H1 (cell line): ENCODE results near the gene ABCD1. TPM values are rescaled to one million over a fixed set of nuclear protein-coding genes. Genes with fewer than 3 reads are reported as not detected.

Source experiments
- CTCF ChIA-PET: fragments of 300-600 bp; sonication (Branson Sonifier 250); formaldehyde crosslinking; loops from one replicate; lab custom pipeline; 2021; ENCODE audit not compliant: partially characterized antibody; lab: Charles Lee
- POLR2A ChIA-PET: fragments of 300-600 bp; sonication (Branson Sonifier 250); formaldehyde crosslinking; loops from one replicate; lab custom pipeline; 2021; ENCODE audit warnings: inconsistent platforms; ENCODE audit not compliant: partially characterized antibody; lab: Charles Lee
- DNase-seq, 2 experiments: peaks; one replicate each; pipeline versions ENCODE4 v3.0.0 to v3.0.0-alpha.2; 2010 to 2022; ENCODE audit warnings: low spot score in 2 of 2, low read depth in 1 of 2, mixed read lengths in 1 of 2
- FAIRE-seq: peaks from 2 replicates; lab custom pipeline; 2011; peaks lifted over from hg19 to GRCh38; lab: Jason Lieb, UNC
- H2AFZ ChIP-seq: 2 replicates; pipeline ENCODE4 v1.8.1; 2012; ENCODE audit warnings: low read length, inconsistent platforms
- H2AK5ac ChIP-seq: 2 replicates; pipeline ENCODE4 v1.6.1; 2013; ENCODE audit warnings: low read depth, low read length
- H2BK120ac ChIP-seq: replicated peaks from 2 replicates; pipeline ENCODE3; 2013; ENCODE audit warnings: low read depth, low read length, inconsistent platforms
- H2BK12ac ChIP-seq: 2 replicates; pipeline ENCODE4 v1.6.1; 2013; ENCODE audit warnings: low read depth, low read length
- H2BK15ac ChIP-seq: 2 replicates; pipeline ENCODE4 v1.6.1; 2013; ENCODE audit warnings: low read length
- H2BK20ac ChIP-seq: 2 replicates; pipeline ENCODE4 v1.6.1; 2013; ENCODE audit warnings: low read length
- H2BK5ac ChIP-seq: 2 replicates; pipeline ENCODE4 v1.6.1; 2013; ENCODE audit warnings: low read depth, low read length
- H3K14ac ChIP-seq: 2 replicates; pipeline ENCODE4 v1.6.1; 2013; ENCODE audit warnings: inconsistent platforms; ENCODE audit not compliant: insufficient read length
- H3K18ac ChIP-seq: 2 replicates; pipeline ENCODE4 v1.6.1; 2013; ENCODE audit warnings: low read length; ENCODE audit errors: extremely low read depth
- H3K23ac ChIP-seq: 2 replicates; pipeline ENCODE4 v1.6.1; 2013; ENCODE audit warnings: inconsistent platforms; ENCODE audit not compliant: insufficient read length
- H3K23me2 ChIP-seq: 2 replicates; pipeline ENCODE4 v1.6.1; 2013; ENCODE audit warnings: low read depth, low read length
- H3K27ac ChIP-seq: 2 replicates; pipeline ENCODE4 v1.6.1; 2011; ENCODE audit warnings: low read depth, low read length, inconsistent platforms
- H3K27me3 ChIP-seq, 4 experiments: replicated peaks in 1 of 4; 1 replicate in 1 of 4; 2 replicates in 3 of 4; pipeline versions ENCODE4 v1.6.1 to v1.8.1; 2011 to 2013; ENCODE audit warnings: low read length in 3 of 4, mild to moderate bottlenecking in 3 of 4, inconsistent platforms in 2 of 4, mixed read lengths in 2 of 4, moderate library complexity in 1 of 4; ENCODE audit not compliant: control insufficient read depth in 3 of 4, insufficient read depth in 3 of 4; ENCODE audit errors: extremely low read depth in 1 of 4
- H3K36me3 ChIP-seq, 4 experiments: 2 replicates each; pipeline versions ENCODE4 v1.6.1 to v1.8.1; 2011 to 2013; ENCODE audit warnings: mild to moderate bottlenecking in 4 of 4, low read length in 3 of 4, moderate library complexity in 2 of 4, control low read depth in 1 of 4, inconsistent platforms in 1 of 4; ENCODE audit not compliant: insufficient read depth in 4 of 4, control insufficient read depth in 2 of 4
- H3K4ac ChIP-seq: replicated peaks from 2 replicates; pipeline ENCODE3; 2013; ENCODE audit warnings: low read length, low read depth, mixed read lengths, inconsistent platforms; ENCODE audit not compliant: insufficient read length
- H3K4me1 ChIP-seq, 4 experiments: replicated peaks in 1 of 4; 1 replicate in 1 of 4; 2 replicates in 3 of 4; pipeline versions ENCODE4 v1.6.1 to v1.8.1; 2011 to 2013; ENCODE audit warnings: low read length in 3 of 4, inconsistent platforms in 2 of 4, mixed read lengths in 1 of 4; ENCODE audit not compliant: insufficient read depth in 4 of 4, control insufficient read depth in 3 of 4
- H3K4me2 ChIP-seq, 2 experiments: 2 replicates each; pipeline versions ENCODE4 v1.6.1 to v1.8.1; 2011 to 2013; ENCODE audit warnings: low read depth in 2 of 2, low read length in 2 of 2, control low read depth in 1 of 2, inconsistent platforms in 1 of 2, mild to moderate bottlenecking in 1 of 2; ENCODE audit not compliant: insufficient read depth in 1 of 2
- H3K4me3 ChIP-seq, 4 experiments: fragments of 200-600, 300-600 bp in 1 of 4; sonication (generic), shearing (Covaris generic), sonication (Bioruptor Twin) in 1 of 4; 2 replicates each; pipeline versions ENCODE4 v1.5.1 to v1.8.1; 2011 to 2016; ENCODE audit warnings: low read length in 4 of 4, low read depth in 3 of 4, control low read depth in 2 of 4, inconsistent platforms in 2 of 4, mild to moderate bottlenecking in 2 of 4, mixed read lengths in 1 of 4, moderate library complexity in 1 of 4; ENCODE audit not compliant: insufficient read depth in 2 of 4; ENCODE audit errors: extremely low read depth in 1 of 4
- H3K56ac ChIP-seq: replicated peaks from 2 replicates; pipeline ENCODE3; 2013; ENCODE audit warnings: low read depth, mild to moderate bottlenecking, mixed read lengths, low read length, inconsistent platforms; ENCODE audit not compliant: insufficient read length
- H3K79me1 ChIP-seq: 2 replicates; pipeline ENCODE4 v1.6.1; 2013; ENCODE audit warnings: low read depth, low read length, control low read depth
- H3K79me2 ChIP-seq, 2 experiments: 2 replicates each; pipeline versions ENCODE4 v1.6.1 to v1.8.1; 2012 to 2013; ENCODE audit warnings: low read length in 2 of 2, mild to moderate bottlenecking in 2 of 2, inconsistent platforms in 1 of 2; ENCODE audit not compliant: insufficient read depth in 2 of 2, control insufficient read depth in 1 of 2
- H3K9ac ChIP-seq, 4 experiments: replicated peaks in 1 of 4; 1 replicate in 1 of 4; 2 replicates in 3 of 4; pipeline versions ENCODE4 v1.6.1 to v1.8.1; 2011 to 2013; ENCODE audit warnings: low read depth in 3 of 4, low read length in 3 of 4, control low read depth in 2 of 4, mild to moderate bottlenecking in 2 of 4, moderate library complexity in 2 of 4, inconsistent platforms in 1 of 4; ENCODE audit errors: extremely low read depth in 1 of 4
- H3K9me3 ChIP-seq, 2 experiments: 2 replicates each; pipeline versions ENCODE4 v1.6.1 to v1.8.1; 2012 to 2013; ENCODE audit warnings: mild to moderate bottlenecking in 2 of 2, moderate library complexity in 2 of 2, control low read depth in 1 of 2, inconsistent platforms in 1 of 2, low read depth in 1 of 2, low read length in 1 of 2, mixed read lengths in 1 of 2; ENCODE audit not compliant: insufficient read depth in 2 of 2
- H4K20me1 ChIP-seq, 2 experiments: replicated peaks in 1 of 2; 2 replicates each; pipeline versions ENCODE3 to v1.8.1; 2011 to 2013; ENCODE audit warnings: inconsistent platforms in 2 of 2, low read length in 2 of 2, mild to moderate bottlenecking in 1 of 2; ENCODE audit not compliant: insufficient read depth in 2 of 2, control insufficient read depth in 1 of 2
- H4K5ac ChIP-seq: 2 replicates; pipeline ENCODE4 v1.6.1; 2013; ENCODE audit warnings: low read length, low read depth, mixed read lengths, inconsistent platforms; ENCODE audit not compliant: insufficient read length
- H4K8ac ChIP-seq: 2 replicates; pipeline ENCODE4 v1.8.0; 2013; ENCODE audit warnings: mild to moderate bottlenecking, moderate library complexity, low read length, inconsistent platforms; ENCODE audit not compliant: insufficient read depth; ENCODE audit errors: extremely low read depth
- H4K91ac ChIP-seq: replicated peaks from 2 replicates; pipeline ENCODE3; 2013; ENCODE audit warnings: low read length, mixed read lengths, inconsistent platforms; ENCODE audit not compliant: insufficient read length
- BCL11A ChIP-seq, 2 experiments: IDR thresholded peaks; one replicate each; pipeline ENCODE4 v1.6.1; 2011; ENCODE audit warnings: low read depth in 2 of 2, low read length in 2 of 2, mild to moderate bottlenecking in 2 of 2
- E2F6 ChIP-seq: IDR thresholded peaks from 2 replicates; pipeline ENCODE4 v1.6.1; 2012; ENCODE audit warnings: inconsistent platforms
- WGBS, 2 experiments: shearing (Covaris generic) in 1 of 2; methylation state at CpG; one replicate each; pipeline versions ENCODE4 v1.1.6 to v1.1.7; 2013 to 2015; ENCODE audit warnings: low lambda C conversion rate in 2 of 2, mixed read lengths in 2 of 2, inconsistent platforms in 1 of 2, low coverage in 1 of 2, missing lambda C conversion rate in 1 of 2; ENCODE audit not compliant: insufficient replicate concordance in 2 of 2, insufficient coverage in 1 of 2, insufficient read length in 1 of 2; ENCODE audit errors: extremely low coverage in 1 of 2, missing lambda C conversion rate in 1 of 2; 5-methylcytosine and 5-hydroxymethylcytosine counted together
- polyA plus RNA-seq, 7 experiments: library from polyadenylated mRNA; depleted of rRNA in 3 of 7; stranded (reverse) in 5 of 7; unstranded in 2 of 7; fragments of >200 nt in 5 of 7; fragments of 200-250 nt in 2 of 7; gene quantifications; 1 replicate in 5 of 7; 2 replicates in 1 of 7; 4 replicates in 1 of 7; pipeline versions ENCODE4 v1.2.1 to v1.2.3, GENCODE V29; 2011 to 2013; ENCODE audit warnings: missing spikeins in 2 of 7, mixed read lengths in 2 of 7
- total RNA-seq: library from RNA; stranded (reverse); fragmentation: NEBNext Ultra II Directional; extraction: Animal tissue kit (Norgen Biotek cat#: 25700); gene quantifications from 2 replicates; pipeline ENCODE4 v1.2.1, GENCODE V29; 2021

The ABCD1 gene
- total and polyA plus RNA-seq, 2 of the 8 experiments (the other 6 are each of a cell fraction or from before 2014, with no cell fraction given) = 3.1 to 6.6 TPM

- Histone ChIP-seq H3K79me1 (no peaks in the 10 kb centered on the region), H3K79me2 (no peaks in the 10 kb centered on the region), H2BK120ac (no peak overlapping the region), H3K9ac (no peak overlapping the region), H2BK5ac (no peak overlapping the region), H3K4me3 (no peak overlapping the region), H4K8ac (no peak overlapping the region), H3K18ac (no peak overlapping the region), H2BK12ac (no peak overlapping the region), H3K4me1 (no peaks in the 10 kb centered on the region; a peak in 1 of 7 replicates), H3K4ac (no peak overlapping the region), H2AK5ac (no peak overlapping the region), H2AFZ (no peak overlapping the region), H3K23ac (no peak overlapping the region), H2BK20ac (no peak overlapping the region), H3K27me3 (no peaks in the 10 kb centered on the region), H4K91ac (no peak overlapping the region), H4K20me1 (no peaks in the 10 kb centered on the region), H3K36me3 (peaks cover 0 to 23% (median 4%) of the 10 kb centered on the region in 4 experiments; a peak in 6 of 8 replicates), H3K56ac (no peak overlapping the region), H4K5ac (no peak overlapping the region), H3K27ac (no peak overlapping the region), H3K14ac (no peak overlapping the region), H2BK15ac (no peak overlapping the region), H3K9me3 (no peaks in the 10 kb centered on the region), H3K4me2 (no peak overlapping the region), H3K23me2 (no peaks in the 10 kb centered on the region)
- ChIA-PET CTCF (interaction anchor here (1.4 to 3.9 kb wide), 3 partner anchors 15 to 93 kb away, joined by 3 to 10 read pairs (median 5); partner anchors contain the start of gene SLC6A8), POLR2A (no interaction called here)
- WGBS, 2 experiments = 93% methylated on average over 16 of the region's 23 CpGs; no CpG with 5 or more reads in 1 of the 2 experiments
- DNase-seq (no peak), FAIRE-seq (no peak)
- no peak for TF ChIP-seq BCL11A (IDR thresholded peaks at IDR 0.05; ENCODE audit: low read depth in 2 of 2, low read length in 2 of 2)
- no peak for TF ChIP-seq E2F6
These were observed 22.2 kb upstream of the ABCD1 start for GRCh38 chrX:153702336-153703035.
